Nephron progenitor cell (in vitro differentiated cells): ENCODE results near the gene HOXB9.

Experiments
- DNase-seq: peaks from one replicate; pipeline ENCODE4 v3.0.0; 2021
- H3K27ac Mint-ChIP-seq: 2 replicates; pipeline ENCODE4 v1.8.0; 2021; ENCODE audit warnings: mild to moderate bottlenecking, moderate library complexity, mixed read lengths
- H3K27me3 Mint-ChIP-seq: 2 replicates; pipeline ENCODE4 v1.8.0; 2021; ENCODE audit warnings: mild to moderate bottlenecking, low read depth, mixed read lengths; ENCODE audit not compliant: poor library complexity
- H3K36me3 Mint-ChIP-seq: 2 replicates; pipeline ENCODE4 v1.8.0; 2021; ENCODE audit warnings: low read depth, mixed read lengths
- H3K4me1 Mint-ChIP-seq: 2 replicates; pipeline ENCODE4 v1.8.0; 2021; ENCODE audit warnings: mixed read lengths
- H3K4me3 Mint-ChIP-seq: 2 replicates; pipeline ENCODE4 v1.8.0; 2021; ENCODE audit warnings: mild to moderate bottlenecking, moderate library complexity, mixed read lengths
- H3K9me3 Mint-ChIP-seq: 2 replicates; pipeline ENCODE4 v1.8.0; 2021; ENCODE audit warnings: mild to moderate bottlenecking, moderate library complexity, mixed read lengths
- CTCF ChIP-seq: fragments of 200-600 bp; sonication (generic); IDR thresholded peaks from 2 replicates; pipeline ENCODE4 v1.5.0; 2021; ENCODE audit warnings: antibody characterized with exemption

HOXB9 gene

GRCh38 chr17:48622857-48623256 lies 3.3 kb downstream of the HOXB9 start:
- peaks cover 46% of the 10 kb centered on the region for H3K36me3 Mint-ChIP-seq
- peak overlapping the region; percentile 100 for H3K27ac Mint-ChIP-seq
- H3K4me1 Mint-ChIP-seq = peaks cover 65% of the 10 kb centered on the region
- TF ChIP-seq CTCF = no peak
- H3K9me3 Mint-ChIP-seq = no peaks in the 10 kb centered on the region
- peak overlapping the region; percentile 99 for H3K4me3 Mint-ChIP-seq
- no peak for DNase-seq
- peaks cover 15% of the 10 kb centered on the region for H3K27me3 Mint-ChIP-seq

GRCh38 chr17:48621410-48622392 lies 4.5 kb downstream of the HOXB9 start:
- no peaks in the 10 kb centered on the region for H3K9me3 Mint-ChIP-seq
- DNase-seq = peak; percentile 52
- peak overlapping the region; percentile 99 for H3K4me3 Mint-ChIP-seq
- H3K36me3 Mint-ChIP-seq = peaks cover 51% of the 10 kb centered on the region
- H3K27me3 Mint-ChIP-seq = peaks cover 17% of the 10 kb centered on the region
- H3K27ac Mint-ChIP-seq = peak overlapping the region; percentile 100
- peaks cover 65% of the 10 kb centered on the region for H3K4me1 Mint-ChIP-seq
- TF ChIP-seq CTCF = no peak

GRCh38 chr17:48620461-48621139 lies 5.6 kb downstream of the HOXB9 start:
- no peak for TF ChIP-seq CTCF
- Mint-ChIP-seq H3K36me3 (peaks cover 50% of the 10 kb centered on the region), H3K27ac (peak overlapping the region; percentile 100), H3K27me3 (peaks cover 21% of the 10 kb centered on the region), H3K4me1 (peaks cover 74% of the 10 kb centered on the region), H3K4me3 (peak overlapping the region; percentile 99), H3K9me3 (no peaks in the 10 kb centered on the region)
- DNase-seq = no peak

- Mint-ChIP-seq H3K27me3 (peaks cover 21% of the 10 kb centered on the region), H3K36me3 (peaks cover 47% of the 10 kb centered on the region), H3K4me1 (peaks cover 78% of the 10 kb centered on the region), H3K9me3 (no peaks in the 10 kb centered on the region), H3K4me3 (peak overlapping the region; percentile 99), H3K27ac (peak overlapping the region; percentile 100)
- DNase-seq = peak; percentile 50
- no peak for TF ChIP-seq CTCF
These were observed 6.2 kb downstream of the HOXB9 start for GRCh38 chr17:48619826-48620449.

- peaks cover 14% of the 10 kb centered on the region for H3K27me3 Mint-ChIP-seq
- H3K4me1 Mint-ChIP-seq = peaks cover 73% of the 10 kb centered on the region
- peak; percentile 98 for TF ChIP-seq CTCF
- H3K9me3 Mint-ChIP-seq = no peaks in the 10 kb centered on the region
- H3K27ac Mint-ChIP-seq = peak overlapping the region; percentile 100
- peak; percentile 96 for DNase-seq
- H3K36me3 Mint-ChIP-seq = peaks cover 40% of the 10 kb centered on the region
- peak overlapping the region; percentile 99 for H3K4me3 Mint-ChIP-seq
These were observed 7.8 kb downstream of the HOXB9 start for GRCh38 chr17:48618256-48618896.
